ENCODE measurements around the gene MBD3L3. TPM values are rescaled to one million over a fixed set of nuclear protein-coding genes. Genes with fewer than 3 reads are reported as not detected.

Gene MBD3L3
- total RNA-seq, 2 donors from 2014 or later, result not detected

GRCh38 chr19:7072541-7072940, 14.1 kb upstream of the MBD3L3 start:
- H3K36me3 Mint-ChIP-seq (ENCODE audit: low read depth), result peaks cover 65% of the 10 kb centered on the region
- no peak for TF ChIP-seq CTCF (conservative IDR thresholded peaks at IDR 0.05)
- H3K27ac ChIP-seq (ENCODE audit: low read depth, low read length), result no peak overlapping the region
- no peak for DNase-seq
- H3K9me3 Mint-ChIP-seq, result peaks cover 42% of the 10 kb centered on the region
- no peaks in the 10 kb centered on the region for H3K4me1 Mint-ChIP-seq
- 92 to 96% methylated on average over 3 to 6 of the region's 6 CpGs for WGBS, 2 experiments (ENCODE audit: insufficient coverage in 1 of 2, insufficient read length in 1 of 2)
- peak overlapping the region; percentile 27 for H3K4me3 Mint-ChIP-seq
- no peak overlapping the region for H3K9ac ChIP-seq (ENCODE audit: extremely low read depth, low read length, poor library complexity, severe bottlenecking)
- no peak overlapping the region for H3K4me3 ChIP-seq (ENCODE audit: low read length)
- H3K27ac Mint-ChIP-seq, result no peak overlapping the region
- H3K9me3 ChIP-seq (ENCODE audit: control insufficient read depth, low read length), result peaks cover 36% of the 10 kb centered on the region
- H3K36me3 ChIP-seq (ENCODE audit: control insufficient read depth, insufficient read depth, low read length), result peaks cover 55% of the 10 kb centered on the region
- H3K27me3 Mint-ChIP-seq (ENCODE audit: insufficient read depth), result no peaks in the 10 kb centered on the region
- H3K4me1 ChIP-seq (ENCODE audit: control insufficient read depth, insufficient read depth, low read length), result no peaks in the 10 kb centered on the region
- no peaks in the 10 kb centered on the region for H3K27me3 ChIP-seq (ENCODE audit: control insufficient read depth, insufficient read depth, low read length, poor library complexity, severe bottlenecking)

GRCh38 chr19:7069904-7070226, 11.4 kb upstream of the MBD3L3 start:
- H3K27me3 Mint-ChIP-seq (ENCODE audit: insufficient read depth), result no peaks in the 10 kb centered on the region
- peaks cover 38% of the 10 kb centered on the region for H3K36me3 Mint-ChIP-seq (ENCODE audit: low read depth)
- no peak for TF ChIP-seq CTCF (conservative IDR thresholded peaks at IDR 0.05)
- peak overlapping the region; percentile 72 for H3K27ac Mint-ChIP-seq
- H3K4me1 Mint-ChIP-seq, result no peaks in the 10 kb centered on the region
- WGBS, 2 experiments (ENCODE audit: insufficient coverage in 1 of 2, insufficient read length in 1 of 2), result 3 to 7% methylated on average over 7 to 9 of the region's 12 CpGs
- peak overlapping the region; percentile 86 for H3K4me3 Mint-ChIP-seq
- peaks cover 33% of the 10 kb centered on the region for H3K9me3 Mint-ChIP-seq
- no peak for DNase-seq
- Histone ChIP-seq H3K36me3 (ENCODE audit: control insufficient read depth, insufficient read depth, low read length) (peaks cover 29% of the 10 kb centered on the region), H3K9ac (ENCODE audit: extremely low read depth, low read length, poor library complexity, severe bottlenecking) (peak overlapping the region; percentile 62), H3K9me3 (ENCODE audit: control insufficient read depth, low read length) (peaks cover 18% of the 10 kb centered on the region), H3K4me3 (ENCODE audit: low read length) (peak overlapping the region; percentile 90), H3K4me1 (ENCODE audit: control insufficient read depth, insufficient read depth, low read length) (no peaks in the 10 kb centered on the region), H3K27ac (ENCODE audit: low read depth, low read length) (no peak overlapping the region), H3K27me3 (ENCODE audit: control insufficient read depth, insufficient read depth, low read length, poor library complexity, severe bottlenecking) (no peaks in the 10 kb centered on the region)

GRCh38 chr19:7069042-7069903, 10.8 kb upstream of the MBD3L3 start, which contains the start of gene ZNF557:
TSS of gene ZNF557 (plus strand) at chr19:7069703. CDS start at chr19:7075075, 5,372 bp downstream.
- H3K27me3 Mint-ChIP-seq (ENCODE audit: insufficient read depth), result no peaks in the 10 kb centered on the region
- no peak for TF ChIP-seq CTCF (conservative IDR thresholded peaks at IDR 0.05)
- H3K9me3 ChIP-seq (ENCODE audit: control insufficient read depth, low read length), result peaks cover 18% of the 10 kb centered on the region
- peaks cover 37% of the 10 kb centered on the region for H3K9me3 Mint-ChIP-seq
- peak within 1 kb of the TSS; percentile 91 for H3K27ac Mint-ChIP-seq
- H3K36me3 ChIP-seq (ENCODE audit: control insufficient read depth, insufficient read depth, low read length), result peaks cover 23% of the 10 kb centered on the region
- peaks cover 34% of the 10 kb centered on the region for H3K36me3 Mint-ChIP-seq (ENCODE audit: low read depth)
- peak within 1 kb of the TSS; percentile 90 for H3K4me3 ChIP-seq (ENCODE audit: low read length)
- H3K9ac ChIP-seq (ENCODE audit: extremely low read depth, low read length, poor library complexity, severe bottlenecking), result peak within 1 kb of the TSS; percentile 62
- H3K27ac ChIP-seq (ENCODE audit: low read depth, low read length), result peak within 1 kb of the TSS; percentile 63
- no peaks in the 10 kb centered on the region for H3K4me1 ChIP-seq (ENCODE audit: control insufficient read depth, insufficient read depth, low read length)
- WGBS, 2 experiments (ENCODE audit: insufficient coverage in 1 of 2, insufficient read length in 1 of 2), result 1% methylated on average over 30 to 53 of the region's 56 CpGs
- H3K4me1 Mint-ChIP-seq, result no peaks in the 10 kb centered on the region
- no peaks in the 10 kb centered on the region for H3K27me3 ChIP-seq (ENCODE audit: control insufficient read depth, insufficient read depth, low read length, poor library complexity, severe bottlenecking)
- H3K4me3 Mint-ChIP-seq, result peak within 1 kb of the TSS; percentile 86
- peak; percentile 99 for DNase-seq
